ENCODE results near the gene DCUN1D1. TPM values are rescaled to one million over a fixed set of nuclear protein-coding genes. Genes with fewer than 3 reads are reported as not detected.

The DCUN1D1 gene
- polyA plus RNA-seq, 3 donors, result 4.8 to 12.3 (median 8.7) TPM

- H3K27ac ChIP-seq (ENCODE audit: low read depth, low read length), result no peak overlapping the region
Measured at GRCh38 chr3:182947888-182948287, 32.5 kb downstream of the DCUN1D1 start.

DNA sequence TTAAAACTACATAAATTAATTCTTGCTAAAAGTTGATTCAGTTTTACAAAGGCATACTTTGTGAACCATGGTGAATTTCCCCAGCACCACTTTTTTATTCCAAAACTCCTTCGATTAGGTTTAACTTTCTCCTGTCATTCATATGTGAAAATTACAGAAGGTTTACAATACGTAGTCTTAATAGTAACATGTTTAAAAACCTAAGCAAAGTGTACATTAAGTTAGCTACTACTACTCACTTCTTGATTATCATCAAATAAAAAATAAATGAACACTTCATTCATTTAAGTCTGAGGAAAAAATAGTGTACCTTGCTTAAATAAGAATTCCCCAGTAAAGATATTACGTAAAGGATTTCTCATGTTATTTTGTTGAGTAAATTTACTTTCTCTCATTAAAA lies 38.6 kb downstream of the DCUN1D1 start:
- H3K27ac ChIP-seq (ENCODE audit: low read depth, low read length), result no peak overlapping the region
- WGBS, 3 donors, result 98 to 99% (median 99%) methylated on average over 3 of the region's 3 CpGs

DNA sequence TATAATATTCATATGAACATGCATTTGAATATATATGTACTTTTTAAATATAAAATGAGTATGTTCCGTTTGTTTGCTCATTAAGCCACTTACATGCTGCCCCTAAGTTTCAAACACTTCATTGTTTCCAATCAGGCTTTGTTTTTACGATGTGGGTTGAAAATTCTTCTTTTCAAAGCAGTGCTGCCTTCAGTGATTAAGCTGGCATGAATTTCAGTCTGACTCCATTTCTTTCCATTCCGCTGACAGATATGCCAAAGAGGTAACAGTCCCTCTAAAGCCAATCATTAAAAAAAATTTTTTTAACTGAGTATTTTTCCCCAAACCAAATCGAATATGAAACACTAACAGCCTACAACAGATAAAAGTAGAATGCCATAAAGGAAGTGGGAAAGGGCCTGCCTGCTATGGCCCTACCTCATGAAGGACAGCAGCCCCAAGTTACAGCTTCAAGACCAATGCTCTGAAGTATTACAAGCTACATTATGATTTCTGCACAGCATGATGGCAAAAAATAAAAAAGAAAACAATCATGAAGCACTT lies 40.0 kb downstream of the DCUN1D1 start:
- 87 to 93% (median 90%) methylated on average over 4 of the region's 4 CpGs for WGBS, 3 donors
- H3K27ac ChIP-seq (ENCODE audit: low read depth, low read length), result no peak overlapping the region

DNA sequence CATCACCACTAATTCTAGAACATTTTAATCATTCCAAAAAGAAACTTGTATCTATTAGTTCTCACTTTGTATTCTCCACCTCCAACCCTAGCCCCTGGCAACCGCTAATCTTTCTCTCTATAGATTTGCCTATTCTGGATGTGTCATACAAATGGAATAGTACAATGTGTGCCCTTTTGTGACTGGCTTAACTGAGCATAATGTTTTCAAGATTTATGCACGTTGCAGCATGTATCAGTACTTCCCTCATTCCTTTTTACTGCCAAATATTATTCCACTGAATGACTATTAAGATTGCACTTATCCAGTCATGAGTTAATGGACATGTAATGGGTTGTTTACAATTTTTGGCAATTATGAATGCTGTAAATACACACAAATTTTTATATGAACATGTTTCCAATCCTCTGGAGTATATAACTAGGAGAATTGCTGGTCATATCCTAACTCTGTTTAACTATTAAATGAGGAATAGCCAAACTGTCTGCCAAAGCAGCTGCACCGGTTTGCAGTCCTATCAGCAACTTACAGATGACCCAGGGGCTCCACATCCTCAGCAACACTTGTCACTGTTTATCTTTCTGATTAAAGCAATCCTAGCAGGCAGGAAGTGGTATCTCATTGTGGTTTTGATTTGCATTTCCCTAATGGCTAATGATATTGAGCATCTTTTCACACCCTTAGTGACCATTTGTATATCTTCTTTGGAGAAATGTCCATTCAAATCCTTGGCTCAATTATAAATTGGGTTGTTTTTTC lies 42.9 kb downstream of the DCUN1D1 start:
- no peak overlapping the region for H3K27ac ChIP-seq (ENCODE audit: low read depth, low read length)
- WGBS, 3 donors, result 65 to 79% (median 65%) methylated on average over 3 of the region's 3 CpGs

DNA sequence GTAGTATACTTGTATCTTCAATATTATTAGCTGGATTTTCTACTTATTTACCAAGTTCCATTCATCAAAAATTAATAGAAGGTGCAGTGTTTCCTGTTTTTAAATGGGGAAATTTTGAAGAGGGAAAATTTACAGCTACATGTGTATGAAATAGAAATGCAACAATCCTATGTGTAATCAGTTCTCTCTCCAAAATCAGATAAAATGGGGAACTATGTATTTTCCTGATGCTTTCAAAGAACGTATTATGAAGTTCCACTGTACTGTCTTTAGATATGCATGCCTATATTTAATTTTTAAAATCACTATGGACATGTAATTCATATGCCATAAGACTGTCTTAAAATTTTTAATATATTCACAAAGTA lies 43.4 kb downstream of the DCUN1D1 start:
- no peak overlapping the region for H3K27ac ChIP-seq (ENCODE audit: low read depth, low read length)
- 57 to 82% (median 76%) methylated on average over 1 of the region's 1 CpG for WGBS, 3 donors

GRCh38 chr3:182936239-182936917 lies 44.0 kb downstream of the DCUN1D1 start:
- H3K27ac ChIP-seq (ENCODE audit: low read depth, low read length), result no peak overlapping the region
- WGBS, 3 donors, result 86 to 88% (median 86%) methylated on average over 4 of the region's 4 CpGs

- H3K27ac ChIP-seq (ENCODE audit: low read depth, low read length), result no peak overlapping the region
- WGBS, 3 donors, result 72 to 76% (median 76%) methylated on average over 3 of the region's 3 CpGs
Measured at GRCh38 chr3:182935803-182936202, 44.5 kb downstream of the DCUN1D1 start.

- WGBS, 3 donors, result 96 to 98% (median 97%) methylated on average over 3 of the region's 3 CpGs
- no peak overlapping the region for H3K27ac ChIP-seq (ENCODE audit: low read depth, low read length)
Measured at GRCh38 chr3:182925944-182926337, 54.4 kb downstream of the DCUN1D1 start.

- WGBS, 3 donors, result 75 to 87% (median 79%) methylated on average over 4 of the region's 4 CpGs
- no peak overlapping the region for H3K27ac ChIP-seq (ENCODE audit: low read depth, low read length)
Measured at GRCh38 chr3:182925330-182925943, 54.9 kb downstream of the DCUN1D1 start.

DNA sequence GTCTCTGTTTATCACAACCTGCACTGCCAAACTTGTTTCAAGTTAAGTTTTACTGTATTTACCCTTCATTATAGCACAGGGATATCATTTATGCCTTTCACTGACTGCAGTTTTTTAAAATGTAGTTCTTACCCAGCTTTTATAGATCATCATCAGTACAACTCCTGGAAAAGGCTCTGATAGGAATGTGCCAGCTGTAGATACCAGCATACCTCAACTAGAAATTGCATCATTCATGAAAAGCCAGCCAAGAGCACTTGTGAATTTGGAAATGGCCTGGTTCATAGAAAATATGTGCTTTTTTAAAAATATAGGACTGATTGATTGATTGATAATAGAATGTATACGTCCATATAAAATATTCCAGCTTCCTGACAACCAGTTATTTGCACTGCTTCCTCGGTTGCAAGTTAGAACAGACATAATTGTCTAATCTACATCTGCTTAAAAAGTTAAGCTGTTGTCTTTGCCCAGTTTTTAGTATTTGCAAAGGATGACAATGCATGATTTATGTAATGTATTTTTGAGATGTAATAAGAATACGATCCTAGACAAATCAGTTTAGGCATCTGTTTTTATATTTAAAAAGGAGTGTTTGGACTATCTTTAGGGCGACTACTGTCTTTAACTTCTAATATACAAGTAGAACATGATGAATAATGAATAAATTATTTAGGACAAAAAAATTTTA lies 58.5 kb downstream of the DCUN1D1 start:
- H3K27ac ChIP-seq (ENCODE audit: low read depth, low read length), result no peak overlapping the region
- 65 to 85% (median 83%) methylated on average over 4 of the region's 4 CpGs for WGBS, 3 donors

- 52 to 84% (median 80%) methylated on average over 9 of the region's 9 CpGs for WGBS, 3 donors
- H3K27ac ChIP-seq (ENCODE audit: low read depth, low read length), result no peak overlapping the region
Measured at GRCh38 chr3:182920515-182921084, 59.7 kb downstream of the DCUN1D1 start.

- H3K27ac ChIP-seq (ENCODE audit: low read depth, low read length), result no peak overlapping the region
- WGBS, 3 donors, result 81 to 94% (median 88%) methylated on average over 5 of the region's 5 CpGs
Measured at GRCh38 chr3:182919866-182920357, 60.4 kb downstream of the DCUN1D1 start.

DNA sequence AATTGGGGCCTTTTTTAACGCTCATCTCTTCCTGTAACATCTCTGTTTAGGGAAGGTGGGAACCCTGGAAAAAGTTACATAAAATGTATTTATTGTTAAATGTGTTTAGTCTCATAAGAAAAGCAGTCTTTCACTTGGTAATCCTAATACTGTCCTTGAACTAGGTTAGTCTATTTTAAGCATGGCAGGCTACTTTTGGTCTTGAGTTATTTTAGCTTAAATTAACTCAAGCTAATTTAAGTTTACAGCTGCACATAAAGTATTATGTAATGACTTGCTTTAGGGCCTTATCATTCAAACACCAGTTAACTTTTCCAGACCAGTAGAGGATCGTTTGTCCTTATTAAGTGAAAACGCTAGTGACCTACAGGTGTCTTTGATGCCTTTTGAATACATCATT lies 63.2 kb downstream of the DCUN1D1 start:
- 63 to 94% (median 89%) methylated on average over 3 of the region's 3 CpGs for WGBS, 3 donors
- no peak overlapping the region for H3K27ac ChIP-seq (ENCODE audit: low read depth, low read length)

GRCh38 chr3:182914341-182914740 lies 66.0 kb downstream of the DCUN1D1 start:
- no peak overlapping the region for H3K27ac ChIP-seq (ENCODE audit: low read depth, low read length)
- WGBS, 3 donors, result 92 to 97% (median 94%) methylated on average over 1 of the region's 1 CpG

DNA sequence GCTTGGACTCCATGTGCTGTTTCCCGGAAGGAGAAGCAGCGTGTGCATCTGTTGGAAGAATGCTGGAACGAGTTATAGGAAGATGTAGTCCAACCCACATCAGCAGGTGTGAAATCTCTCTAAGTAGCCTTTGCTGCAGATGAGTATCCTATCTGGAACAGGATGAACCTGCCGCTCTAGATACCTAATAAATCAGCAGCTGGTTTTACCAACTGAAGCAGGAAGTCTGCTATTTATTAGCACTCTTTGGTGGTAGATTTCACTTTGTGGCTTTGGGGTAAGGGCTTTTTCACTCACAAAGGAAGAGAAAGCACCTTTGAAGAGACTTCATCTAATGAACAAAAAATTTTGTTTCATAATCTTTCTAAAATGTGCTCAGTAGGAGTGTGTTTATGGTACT lies 66.4 kb downstream of the DCUN1D1 start:
- 54 to 82% (median 68%) methylated on average over 4 of the region's 4 CpGs for WGBS, 3 donors
- no peak overlapping the region for H3K27ac ChIP-seq (ENCODE audit: low read depth, low read length)

GRCh38 chr3:182912474-182912873 lies 67.9 kb downstream of the DCUN1D1 start:
- WGBS, 3 donors, result 72 to 89% (median 86%) methylated on average over 5 of the region's 5 CpGs
- no peak overlapping the region for H3K27ac ChIP-seq (ENCODE audit: low read depth, low read length)

- no peak overlapping the region for H3K27ac ChIP-seq (ENCODE audit: low read depth, low read length)
- 64 to 77% (median 77%) methylated on average over 5 of the region's 5 CpGs for WGBS, 3 donors
Measured at GRCh38 chr3:182911782-182912111, 68.6 kb downstream of the DCUN1D1 start.

DNA sequence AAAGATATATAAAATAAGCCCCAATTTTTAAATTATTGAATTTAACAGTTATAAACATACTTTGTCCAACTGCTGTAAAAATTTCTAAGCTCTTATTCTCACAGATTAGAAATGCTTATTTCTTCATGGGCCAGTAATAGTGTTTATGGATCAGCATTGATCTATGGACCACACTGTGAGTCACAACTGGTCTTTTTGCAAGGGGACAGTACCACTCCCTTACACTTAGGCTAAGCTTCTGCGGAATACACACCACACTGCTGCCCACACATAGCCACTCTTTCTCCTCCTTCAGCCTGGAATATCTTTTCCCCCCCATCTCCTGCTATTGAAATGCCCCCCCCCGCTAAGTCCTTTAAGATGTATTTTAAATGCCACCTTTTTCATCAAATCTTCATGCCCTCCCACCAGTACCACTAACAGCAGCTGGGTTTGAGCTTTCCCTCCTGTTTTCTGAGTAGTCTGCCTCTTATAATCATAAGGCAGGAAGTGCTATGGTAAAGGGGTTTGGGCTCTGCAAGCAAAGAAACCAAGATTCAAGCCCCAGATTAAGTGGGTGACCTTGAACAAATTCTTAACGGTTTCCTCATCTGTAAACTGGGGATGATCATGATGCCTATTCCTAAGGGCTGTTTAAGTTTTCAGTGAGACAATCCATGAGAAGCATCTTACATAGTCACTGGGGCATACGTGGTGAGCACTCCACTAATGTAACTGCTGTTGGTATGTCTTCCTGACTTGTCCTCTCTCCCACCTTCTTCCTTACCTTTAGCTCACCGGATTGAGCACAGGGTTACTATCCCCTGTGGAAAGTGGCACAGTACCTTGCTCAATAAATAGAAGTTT lies 69.2 kb downstream of the DCUN1D1 start:
- WGBS, 3 donors, result 80 to 91% (median 87%) methylated on average over 5 of the region's 5 CpGs
- H3K27ac ChIP-seq (ENCODE audit: low read depth, low read length), result no peak overlapping the region

Data from adipose tissue (tissue), 3 donors.